ENCODE data around the gene ZNF764.
A peak's percentile ranks its signal among the peaks of the same experiment; 100 is the strongest.
"Not testable (repeated sequence)": the region's sequence is repeated elsewhere in the genome, so short reads cannot be mapped to it uniquely, and the experiment has no call there.

ZNF764 gene

DNA sequence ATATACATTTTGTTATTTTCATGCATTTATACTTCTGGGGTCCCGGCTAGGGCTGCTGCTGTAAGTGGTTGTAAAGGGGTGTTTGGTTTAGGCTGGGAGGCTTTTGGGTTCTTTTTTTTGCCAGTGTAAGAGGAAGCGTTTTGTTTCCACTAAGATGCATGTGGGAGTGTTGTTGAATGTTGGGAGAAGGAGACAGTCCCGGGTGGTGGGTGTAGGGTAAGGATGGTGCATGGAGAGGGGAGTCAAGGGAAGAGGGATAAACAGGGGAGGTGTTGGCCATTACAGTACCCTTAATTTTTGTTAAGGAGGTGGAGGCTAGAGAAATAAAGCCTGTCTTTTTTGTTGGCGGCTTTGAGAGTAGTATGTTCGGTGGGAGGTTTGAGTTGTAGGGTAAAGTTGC lies 15.1 kb downstream of the ZNF764 start:
- no peak for DNase-seq

DNA sequence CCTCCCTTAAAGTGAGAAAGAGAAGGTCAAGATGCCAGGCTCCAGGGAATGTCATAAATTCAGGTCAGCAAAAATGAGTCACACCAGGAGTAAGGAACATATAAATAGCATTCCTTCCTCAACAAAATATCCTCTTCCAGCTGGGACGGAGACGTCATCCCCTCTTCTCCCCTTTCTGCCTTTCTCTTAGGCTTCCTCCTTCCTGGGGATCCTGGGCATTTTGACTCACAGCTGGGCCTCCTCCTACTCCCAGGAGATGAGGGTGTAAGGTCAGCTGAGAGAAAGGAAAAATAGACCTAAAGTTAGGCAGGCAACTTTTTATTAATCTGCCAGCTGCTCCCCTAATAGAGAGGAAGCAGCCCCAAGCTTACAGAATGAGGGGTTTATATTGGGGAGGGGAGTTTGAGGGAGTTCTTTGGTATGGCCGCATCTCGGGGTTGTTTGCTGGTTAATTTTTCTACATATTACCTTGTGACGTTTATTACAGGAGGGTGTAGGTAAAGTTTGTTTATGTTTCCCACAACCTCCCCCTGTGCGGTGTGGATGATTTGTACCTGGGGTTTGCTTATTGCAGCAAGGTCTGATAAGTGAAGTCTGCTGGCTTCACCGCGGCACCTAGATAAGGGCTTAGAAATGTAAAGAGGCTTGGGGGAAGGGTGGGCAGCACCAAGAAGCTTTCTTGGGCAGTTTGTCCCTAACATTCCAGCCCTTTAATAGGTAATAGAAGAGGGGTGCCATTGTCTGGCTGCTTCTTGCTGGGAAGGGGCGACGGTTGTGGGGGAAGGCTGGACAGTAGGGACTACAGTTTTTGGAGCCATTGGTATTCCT lies 16.5 kb downstream of the ZNF764 start:
- DNase-seq: no peak

DNA sequence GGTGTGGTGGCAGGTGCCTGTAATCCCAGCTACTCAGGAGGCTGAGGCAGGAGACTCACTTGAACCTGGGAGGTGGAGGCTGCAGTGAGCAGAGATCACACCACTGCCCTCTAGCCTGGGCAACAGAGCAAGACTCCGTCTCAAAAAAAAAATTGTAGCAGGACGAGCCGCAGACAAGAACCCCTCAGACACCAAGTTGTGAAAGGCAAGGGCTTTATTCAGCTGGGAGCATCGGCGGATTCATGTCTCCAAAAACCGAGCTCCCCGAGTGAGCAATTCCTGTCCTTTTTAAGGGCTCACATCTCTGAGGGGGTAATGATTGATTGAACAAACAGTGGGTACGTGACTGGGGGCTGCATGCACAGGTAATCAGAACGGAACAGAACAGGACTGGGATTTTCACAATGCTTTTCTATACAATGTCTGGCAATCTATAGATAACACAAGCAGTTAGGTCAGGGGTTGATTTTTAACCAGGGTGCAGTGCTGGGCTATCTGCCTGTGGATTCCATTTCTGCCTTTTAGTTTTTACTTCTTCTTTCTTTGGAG lies 17.2 kb downstream of the ZNF764 start:
- DNase-seq: not testable (repeated sequence)

DNA sequence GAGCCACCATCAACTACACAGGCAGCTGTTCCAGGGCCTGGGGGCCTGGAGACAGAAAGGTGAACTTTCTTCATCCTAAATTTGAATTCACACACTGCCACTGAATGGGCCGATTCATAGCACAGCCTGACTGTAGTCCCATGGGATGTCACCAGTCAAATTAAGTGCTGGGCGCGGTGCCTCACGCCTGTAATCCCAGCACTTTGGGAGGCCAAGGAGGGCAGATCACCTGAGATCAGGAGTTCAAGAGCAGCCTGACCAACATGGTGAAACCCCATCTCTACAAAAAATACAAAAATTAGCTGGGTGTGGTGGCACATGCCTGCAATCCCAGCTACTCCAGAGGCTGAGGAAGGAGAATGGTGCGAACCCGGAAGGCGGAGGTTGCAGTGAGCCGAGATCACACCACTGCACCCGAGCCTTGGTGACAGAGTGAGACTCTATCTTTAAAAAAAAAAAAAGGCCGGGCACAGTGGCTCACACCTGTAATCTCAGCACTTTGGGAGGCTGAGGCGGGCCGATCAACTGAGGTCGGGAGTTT lies 18.1 kb downstream of the ZNF764 start:
- not testable (repeated sequence) for DNase-seq

DNA sequence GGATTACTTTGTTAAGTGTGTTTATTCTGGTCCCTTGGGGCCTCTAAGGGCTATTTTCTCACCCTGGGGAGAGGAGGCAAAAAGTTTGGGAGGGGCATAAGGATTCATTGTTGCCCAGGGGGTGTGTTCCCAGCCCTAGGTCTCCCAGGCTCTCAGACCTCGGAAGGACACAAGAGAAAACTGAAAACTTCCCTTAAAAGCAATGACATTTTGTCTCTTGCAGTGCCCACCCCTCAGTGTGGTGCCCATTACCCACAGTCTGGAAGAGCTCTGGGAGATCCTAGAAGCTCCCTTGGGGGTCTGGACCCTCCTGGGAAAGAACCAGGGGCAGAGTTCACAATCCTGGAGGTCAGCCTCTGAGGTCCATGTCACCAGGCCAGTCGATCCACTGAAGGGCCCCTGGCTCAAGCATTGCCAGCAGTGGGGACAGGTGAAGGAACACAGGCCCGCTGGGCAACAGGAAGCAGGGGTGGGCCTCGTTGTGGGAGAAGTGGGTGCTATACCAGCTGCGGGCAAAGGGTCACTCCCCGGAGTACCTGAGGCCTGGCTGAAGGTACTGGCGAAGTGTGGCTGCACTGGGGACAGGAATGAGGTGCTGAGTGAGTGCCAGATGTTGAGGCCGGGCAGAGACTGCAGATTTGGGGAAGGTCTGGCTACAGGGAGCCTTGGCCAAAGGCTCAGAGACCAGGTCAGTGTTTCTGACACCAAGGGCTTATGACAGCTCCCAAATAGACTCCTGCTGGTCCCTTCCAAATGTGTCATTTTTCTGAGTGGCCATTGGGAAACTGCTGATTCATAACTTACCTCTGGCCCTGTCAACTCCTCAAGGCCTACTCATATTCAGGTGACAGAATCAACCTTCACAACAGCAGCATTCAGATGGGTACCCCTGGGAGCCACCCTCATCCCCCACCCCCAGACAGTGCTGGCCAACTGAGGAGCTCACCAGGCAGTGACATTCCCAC lies 18.9 kb downstream of the ZNF764 start:
- DNase-seq: no peak

DNA sequence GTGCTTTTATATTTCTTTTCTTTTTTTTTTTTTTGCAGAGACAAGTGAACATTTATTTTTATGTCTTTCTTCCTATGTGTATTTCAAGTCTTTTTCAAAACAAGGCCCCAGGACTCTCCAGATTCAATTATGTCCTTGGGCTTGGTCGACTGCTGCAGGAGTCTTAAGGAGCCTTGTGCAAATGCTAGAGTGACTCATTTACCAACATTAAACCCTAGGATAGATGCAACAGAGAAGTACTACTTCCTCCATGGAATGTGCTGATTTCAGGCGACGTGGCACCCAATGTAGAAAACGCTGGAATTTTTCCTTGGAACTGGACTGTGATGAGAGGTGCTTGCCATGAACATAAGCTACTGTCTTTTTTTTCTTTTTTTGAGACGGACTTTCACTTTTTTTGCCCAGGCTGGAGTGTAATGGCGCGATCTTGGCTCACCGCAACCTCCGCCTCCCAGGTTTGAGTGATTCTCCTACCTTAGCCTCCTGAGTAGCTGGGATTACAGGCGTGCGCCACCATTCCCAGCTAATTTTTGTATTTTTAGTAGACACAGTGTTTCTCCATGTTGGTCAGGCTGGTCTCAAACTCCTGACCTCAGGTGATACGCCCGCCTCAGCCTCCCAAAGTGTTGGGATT lies 21.7 kb downstream of the ZNF764 start:
- DNase-seq: not testable (repeated sequence)

DNA sequence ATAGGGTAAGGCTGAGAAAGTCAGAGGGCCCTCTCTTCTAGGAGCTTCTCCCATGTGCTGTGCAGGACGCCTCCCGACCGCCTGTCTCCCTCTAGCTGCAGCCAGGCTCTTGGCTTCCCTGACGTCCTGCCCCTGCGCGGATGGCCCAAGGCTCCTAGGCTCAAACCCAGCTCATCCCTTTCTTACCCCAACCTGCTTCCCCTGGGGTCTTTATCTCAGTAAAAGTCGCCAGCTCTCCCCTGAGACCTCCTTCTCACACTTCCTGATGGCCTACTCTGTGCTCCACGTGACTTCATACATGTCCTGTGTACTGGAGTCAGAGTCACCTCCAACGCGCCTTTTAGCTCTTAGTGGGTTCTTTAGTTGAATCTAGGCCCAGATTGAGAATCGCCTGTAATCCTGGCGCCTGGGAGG lies 22.4 kb downstream of the ZNF764 start:
- DNase-seq: peak; percentile 88

DNA sequence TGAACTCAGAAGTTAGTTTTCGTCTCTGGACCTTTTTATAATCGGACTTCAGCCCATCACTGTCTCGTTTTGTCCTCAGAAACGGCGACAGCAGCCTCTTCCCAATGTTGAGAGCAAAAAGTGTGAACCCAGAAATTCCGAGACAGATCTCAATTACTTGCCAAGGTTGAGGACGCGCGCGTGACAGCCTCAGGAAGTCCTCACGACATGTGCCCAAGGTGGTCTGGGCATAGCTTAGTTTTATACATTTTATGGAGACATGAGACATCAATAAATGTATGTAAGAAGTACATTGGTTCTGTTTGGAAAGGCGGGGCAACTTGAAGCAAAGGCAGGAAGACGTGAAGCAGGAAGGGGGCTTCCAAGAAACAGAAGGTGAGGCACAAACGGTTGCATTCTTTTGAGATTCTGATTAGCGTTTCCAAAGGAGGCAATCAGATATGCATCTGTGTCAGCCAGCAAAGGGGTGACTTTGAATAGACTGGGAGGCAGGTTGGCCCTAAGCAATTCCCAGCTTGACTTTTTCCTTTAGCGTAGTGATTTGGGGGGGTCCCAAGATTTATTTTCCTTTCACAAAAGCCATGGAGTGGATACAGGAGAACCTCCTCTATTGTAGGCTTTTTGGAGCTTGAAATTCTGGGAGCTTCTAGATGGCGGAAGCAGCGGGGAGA lies 22.9 kb downstream of the ZNF764 start:
- DNase-seq: no peak

DNA sequence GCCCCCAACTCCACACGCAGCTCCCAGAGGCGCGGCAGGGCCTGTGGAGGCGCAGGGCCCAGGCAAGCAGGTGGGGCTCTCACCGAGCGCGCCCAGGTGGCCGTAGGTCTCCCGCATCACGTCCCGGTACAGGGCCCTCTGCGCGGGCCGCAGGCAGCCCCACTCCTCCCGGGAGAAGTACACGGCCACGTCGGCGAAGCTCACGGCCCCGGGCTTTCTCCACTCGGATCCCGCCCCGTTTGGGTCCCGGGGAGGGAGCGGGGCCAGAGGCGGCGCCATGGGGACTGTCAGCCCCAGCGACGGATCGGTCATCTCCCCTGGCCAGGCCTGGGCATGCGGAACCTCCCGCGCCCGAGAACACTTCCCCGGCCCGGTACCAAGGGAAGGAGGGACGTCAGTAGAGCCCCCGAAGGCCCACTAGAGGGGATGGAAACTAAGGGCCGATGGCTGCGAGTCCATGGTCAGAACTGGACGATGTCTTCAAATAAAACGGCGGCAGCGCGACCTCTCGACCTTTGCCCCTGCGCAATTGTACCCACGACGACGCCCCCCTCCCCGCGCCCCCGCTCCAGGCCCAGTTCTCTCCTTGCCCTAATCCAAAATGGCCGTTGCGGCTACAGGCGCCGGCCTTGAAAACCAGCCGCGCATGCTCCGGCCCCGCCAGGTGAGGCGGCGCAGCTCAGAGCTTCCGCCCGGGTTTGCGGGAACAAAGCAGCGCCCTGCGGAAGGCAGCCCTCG lies 23.6 kb downstream of the ZNF764 start, which contains the start of gene ZNF747:
TSS of gene ZNF747 (minus strand) at position 491 of the 738 bp plus-strand sequence. CDS start at position 312, 179 bp downstream.
- peak; percentile 97 for DNase-seq

DNA sequence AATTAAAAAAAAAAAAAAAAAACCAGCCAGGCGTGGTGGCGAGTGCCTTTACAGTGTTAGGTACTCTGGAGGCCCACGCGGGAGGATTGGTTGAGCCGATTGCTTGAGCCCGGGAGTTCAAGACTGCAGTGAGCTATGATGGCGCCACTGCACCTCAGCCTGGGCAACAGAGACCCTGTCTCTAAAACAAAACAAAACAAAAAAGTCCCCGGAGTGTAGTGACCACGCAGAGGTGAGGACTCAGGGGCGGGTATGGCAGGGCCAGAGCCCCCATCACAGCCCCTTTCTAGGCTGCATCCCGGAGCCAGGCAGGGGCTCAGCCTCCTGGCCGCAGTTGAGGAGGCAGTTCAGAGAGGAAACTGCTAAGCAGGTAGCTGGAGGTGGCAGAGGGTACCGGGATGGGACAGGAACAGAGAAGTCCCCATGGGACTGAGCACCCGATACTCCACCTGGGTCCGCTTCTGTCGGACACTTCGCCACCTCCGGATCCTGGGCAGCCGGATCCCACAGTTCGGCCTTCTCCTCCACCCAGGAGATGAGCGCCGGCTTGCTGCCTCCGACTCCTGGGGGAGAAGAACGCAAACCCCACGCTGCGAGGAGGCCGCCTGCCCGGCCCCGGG lies 24.3 kb downstream of the ZNF764 start:
- no peak for DNase-seq

DNA sequence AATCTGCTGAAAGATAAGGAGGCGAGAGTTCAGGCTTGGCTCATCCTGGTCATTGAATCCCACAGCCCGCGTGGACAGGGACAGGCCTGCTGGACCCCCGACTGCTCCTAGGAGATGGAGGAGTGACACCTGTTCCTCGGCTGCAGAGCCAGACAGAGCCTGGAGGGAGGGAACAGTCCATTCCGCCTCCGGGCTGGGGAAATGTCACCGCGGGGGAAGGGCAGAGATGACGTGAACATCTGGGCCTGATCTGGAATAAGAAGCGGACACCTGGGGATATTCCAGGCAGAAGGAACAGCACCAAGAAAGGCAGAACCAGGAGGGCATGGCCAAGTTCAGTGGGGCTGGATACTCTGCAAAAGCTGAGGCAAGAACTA lies 25.0 kb downstream of the ZNF764 start:
- no peak for DNase-seq

DNA sequence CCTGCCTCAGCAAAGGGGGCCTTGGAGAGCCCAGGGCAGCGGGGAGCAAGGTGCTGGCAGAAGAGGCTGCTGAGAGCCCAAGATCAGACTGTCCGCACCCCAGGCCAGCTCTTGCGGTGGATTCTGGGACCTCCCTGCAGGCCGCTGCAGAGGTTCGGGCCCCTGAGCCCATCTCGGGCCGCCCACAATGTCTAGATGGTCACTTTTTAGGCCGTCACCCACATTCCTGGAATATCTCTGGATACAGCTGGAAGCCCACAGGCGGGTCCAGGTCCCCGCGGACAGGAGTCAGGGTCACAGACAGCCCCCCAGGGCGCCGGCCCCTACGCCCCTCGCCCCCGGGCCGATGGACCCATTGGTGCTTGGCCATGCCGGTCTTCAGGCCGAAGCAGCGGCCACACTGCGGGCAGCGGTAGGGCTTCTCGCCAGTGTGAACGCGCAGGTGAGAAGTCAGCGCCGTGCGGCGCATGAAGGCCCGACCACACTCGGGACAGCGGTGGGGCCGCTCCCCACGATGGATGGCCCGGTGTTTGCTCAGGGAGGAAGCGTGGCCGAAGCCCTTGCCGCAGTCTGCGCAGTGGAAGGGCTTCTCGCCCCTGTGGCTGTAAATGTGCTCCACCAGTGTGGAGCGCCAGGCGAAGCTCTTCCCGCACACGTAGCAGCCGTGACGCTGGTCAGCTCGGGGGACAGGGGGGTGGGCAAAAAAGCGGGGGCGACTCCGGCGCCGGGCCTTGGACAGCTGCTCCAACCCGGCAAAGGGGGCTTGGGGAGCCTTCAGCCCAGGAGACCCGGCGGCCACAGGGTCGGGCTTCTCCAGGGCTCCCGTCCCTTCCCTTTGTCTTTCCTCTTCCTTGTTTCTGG lies 25.7 kb downstream of the ZNF764 start:
- DNase-seq: no peak

DNA sequence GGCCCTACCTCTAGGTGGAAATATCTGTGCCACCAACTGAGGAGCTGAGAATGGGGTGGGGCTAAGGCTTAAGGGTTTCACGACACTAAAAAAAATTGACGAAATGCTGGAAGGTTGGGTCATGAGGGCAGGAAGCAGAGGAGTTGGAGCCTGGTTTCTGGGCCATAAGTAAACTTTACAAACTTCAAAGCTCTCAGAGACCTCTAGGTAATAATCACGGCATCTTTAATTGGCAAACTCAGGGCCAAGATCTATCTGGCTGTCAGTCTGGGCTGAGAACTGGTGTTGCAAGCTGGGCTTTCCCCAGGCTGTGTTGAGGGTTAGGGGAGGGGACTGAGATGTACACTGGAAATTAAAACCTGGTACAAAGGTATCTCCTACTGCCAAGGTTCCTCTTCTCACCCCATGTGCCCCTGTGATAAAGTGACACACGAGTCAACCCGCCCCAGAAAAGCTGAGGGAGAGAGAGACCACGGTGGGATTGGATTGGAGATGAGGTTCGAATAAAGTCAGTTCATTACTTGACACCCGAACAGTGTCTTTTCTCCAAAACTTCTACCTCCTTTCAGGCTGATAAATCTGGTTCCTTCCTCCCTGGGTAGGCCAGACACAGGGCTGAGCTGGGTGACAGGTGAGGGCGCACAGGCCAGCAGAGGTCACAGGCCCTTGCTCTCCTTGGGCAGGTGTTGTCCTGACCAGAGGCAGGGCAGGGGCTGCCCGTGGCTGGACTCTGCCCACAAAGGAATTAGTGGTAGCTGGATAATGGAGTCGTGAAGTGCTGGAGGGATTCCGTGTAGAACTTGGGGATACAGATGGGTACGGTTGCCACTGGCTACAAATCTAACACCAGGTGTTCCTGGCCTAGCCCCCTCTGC lies 27.8 kb downstream of the ZNF764 start:
- DNase-seq: no peak

DNA sequence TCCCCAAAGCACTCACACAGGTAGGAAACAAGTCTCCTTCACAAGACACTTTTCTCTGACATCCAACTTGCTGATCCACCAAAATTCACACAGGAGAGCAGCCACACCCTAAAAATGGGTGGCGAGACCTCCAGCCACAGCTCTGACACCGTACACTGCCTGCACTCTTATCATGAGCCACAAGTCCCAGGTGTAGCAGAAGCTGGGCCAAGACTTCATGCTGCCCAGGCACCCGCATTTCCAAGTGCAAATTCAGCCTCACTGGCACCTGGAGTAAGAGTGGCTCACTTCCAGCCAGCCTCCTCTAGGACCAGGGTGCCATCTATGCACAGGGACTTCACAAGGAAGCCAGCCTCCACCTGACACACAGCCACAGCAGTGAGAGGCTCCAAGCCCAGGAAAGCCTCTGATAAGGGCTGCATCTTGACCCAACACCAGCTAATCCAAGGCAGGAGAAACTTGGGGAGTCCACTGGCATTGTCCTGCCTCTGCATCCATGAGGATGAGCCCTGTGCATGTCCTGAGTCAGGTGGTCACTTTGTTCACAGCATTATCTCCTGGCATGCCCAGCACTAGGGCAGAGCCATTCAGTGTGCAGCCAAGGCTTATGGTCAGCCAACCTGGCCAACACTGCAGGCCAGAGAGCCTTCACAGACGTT lies 29.2 kb downstream of the ZNF764 start:
- DNase-seq: no peak

DNA sequence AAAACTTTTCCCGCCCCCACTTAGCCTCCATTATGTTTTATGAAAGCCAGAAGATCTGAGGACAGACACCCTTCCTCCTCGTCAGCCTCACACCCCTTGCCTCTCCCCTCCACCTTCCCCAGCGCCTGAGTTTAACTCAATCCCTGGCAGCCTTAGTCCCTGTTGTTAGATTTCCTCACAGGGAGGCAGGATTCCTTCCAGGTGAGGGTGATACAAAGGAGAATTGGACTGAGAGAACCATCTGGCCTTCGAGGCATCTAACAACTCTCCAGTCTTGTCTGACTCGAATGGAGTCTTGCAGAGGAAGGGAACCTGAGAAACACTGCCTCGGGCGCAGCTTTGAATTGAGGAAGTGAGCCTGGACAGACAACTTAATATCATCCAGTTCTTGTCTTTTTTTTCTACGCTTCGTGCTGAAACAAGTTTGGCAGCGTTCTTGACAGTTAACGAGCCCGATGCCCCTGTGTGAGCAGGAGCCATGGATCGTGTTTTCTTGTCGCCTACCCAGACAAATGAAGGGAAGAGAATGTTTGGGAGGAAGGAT lies 30.5 kb downstream of the ZNF764 start:
- DNase-seq: no peak

DNA sequence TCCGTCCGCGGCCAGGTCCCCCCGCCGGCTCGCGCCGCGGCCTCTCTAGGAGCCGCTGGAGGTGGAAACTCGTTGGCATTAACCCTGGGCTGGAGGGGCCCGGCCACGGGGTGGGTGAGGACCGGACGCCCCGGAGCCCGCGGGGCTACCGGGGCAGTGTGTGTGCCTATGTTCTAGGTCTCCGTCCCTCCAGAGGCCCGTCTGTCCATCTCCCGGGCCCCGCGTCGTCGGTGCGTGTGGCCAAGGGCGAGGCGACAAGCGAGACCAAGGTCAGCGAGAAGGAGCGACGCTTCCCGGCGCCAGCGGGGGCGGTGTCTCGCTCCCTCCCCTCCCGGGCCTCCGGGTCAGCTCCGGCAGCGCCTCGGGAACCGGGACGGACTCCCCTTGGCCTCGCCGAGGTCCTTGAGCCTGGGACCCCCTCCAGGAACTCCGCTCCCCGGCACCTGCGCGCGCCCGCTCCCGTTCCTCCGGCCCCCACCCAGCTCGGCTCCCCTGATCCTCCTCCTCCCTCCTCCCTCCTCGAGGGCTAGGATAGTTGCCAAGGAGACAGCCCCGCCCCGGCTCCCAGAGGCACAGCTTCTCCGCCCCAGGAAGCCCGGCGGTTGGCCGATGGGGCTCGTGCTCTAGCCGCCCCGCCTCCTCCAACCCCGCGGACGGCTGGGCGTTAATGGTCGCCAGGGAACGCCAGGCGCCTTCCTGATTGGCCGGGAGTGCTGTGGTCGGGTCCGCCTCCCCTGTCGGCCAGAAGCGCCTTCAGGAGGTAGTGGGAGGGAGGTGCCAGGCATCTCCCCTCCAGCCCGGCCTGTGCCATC lies 31.1 kb downstream of the ZNF764 start:
- DNase-seq: peak; percentile 97

Measured in activated effector memory CD4-positive, alpha-beta T cell treated with anti-CD3 and anti-CD28 coated beads, Interleukin-2, amount 50 U/mL, for 16 hours (primary cell).